K562 (cell line): ENCODE measurements around the gene IGF1R. TPM values are rescaled to one million over a fixed set of nuclear protein-coding genes. Genes with fewer than 3 reads are reported as not detected.

ENCODE experiments used
- ATAC-seq: fragments of 200-7000 bp; cut with Tn5 transposase; 3 replicates; pipeline ENCODE4 v1.9.1; 2020; ENCODE audit warnings: moderate library complexity
- BruUV-seq: library from RNA; stranded (reverse); fragments of 400-500 nt; replicated peaks from 2 replicates; lab custom pipeline; 2021; lab: Mats Ljungman, UMichigan
- CTCF ChIA-PET: fragments of 300-600 bp; formaldehyde crosslinking; extraction: SDS; loops from one replicate; lab custom pipeline; 2021; ENCODE audit warnings: low intra/inter-chr PET ratio; lab: Yijun Ruan, JAX
- POLR2A ChIA-PET: fragments of 300-600, 350-650 bp; sonication (Branson Sonifier 250); formaldehyde crosslinking; extraction: SDS; loops from one replicate; lab custom pipeline; 2021; ENCODE audit warnings: antibody characterized with exemption, inconsistent platforms; lab: Yijun Ruan, JAX
- DNase-seq, 4 experiments: peaks; one replicate each; pipeline versions ENCODE4 v3.0.0 to v3.0.0-alpha.2; 2011 to 2018; ENCODE audit warnings: low spot score in 3 of 4, mixed read lengths in 3 of 4; ENCODE audit errors: extremely low read depth in 1 of 4
- FAIRE-seq: peaks from 2 replicates; lab custom pipeline; 2011; peaks lifted over from hg19 to GRCh38; lab: Jason Lieb, UNC
- H2AFZ ChIP-seq: 2 replicates; pipeline ENCODE4 v1.6.0; 2011; ENCODE audit warnings: low read depth, low read length, control low read depth, inconsistent platforms
- H3K27ac ChIP-seq: fragments of 200-600 bp; 3 replicates; pipeline ENCODE4 v1.8.0; 2011; ENCODE audit warnings: low read depth, mild to moderate bottlenecking, control low read depth, inconsistent platforms, low read length, moderate library complexity, mixed read lengths; ENCODE audit errors: extremely low read depth
- H3K27me3 ChIP-seq, 2 experiments: fragments of 300-600 bp in 1 of 2; 2 replicates in 1 of 2; 3 replicates in 1 of 2; pipeline versions ENCODE4 v1.6.0 to v1.8.0; 2011; ENCODE audit warnings: inconsistent platforms in 2 of 2, low read length in 2 of 2, mild to moderate bottlenecking in 1 of 2, mixed read lengths in 1 of 2, moderate library complexity in 1 of 2; ENCODE audit not compliant: control insufficient read depth in 2 of 2, insufficient read depth in 2 of 2
- H3K36me3 ChIP-seq: fragments of 300-600 bp; 3 replicates; pipeline ENCODE4 v1.8.0; 2011; ENCODE audit warnings: mild to moderate bottlenecking, low read length, inconsistent platforms; ENCODE audit not compliant: control insufficient read depth, insufficient read depth
- H3K4me1 ChIP-seq, 2 experiments: fragments of 200-600 bp in 1 of 2; replicated peaks in 1 of 2; 2 replicates in 1 of 2; 3 replicates in 1 of 2; pipeline versions ENCODE4 v1.5.1 to v1.8.0; 2011; ENCODE audit warnings: inconsistent platforms in 2 of 2, low read length in 2 of 2, mild to moderate bottlenecking in 1 of 2, mixed read lengths in 1 of 2, moderate library complexity in 1 of 2; ENCODE audit not compliant: control insufficient read depth in 2 of 2, insufficient read depth in 2 of 2
- H3K4me2 ChIP-seq: 2 replicates; pipeline ENCODE4 v1.6.1; 2011; ENCODE audit warnings: low read length, control low read depth, inconsistent platforms, mixed read lengths; ENCODE audit not compliant: insufficient read depth
- H3K4me3 ChIP-seq: fragments of 200-600 bp; sonication (generic), shearing (Covaris generic); 2 replicates; pipeline ENCODE4 v1.5.1; 2016; ENCODE audit warnings: control low read depth, inconsistent platforms
- H3K79me2 ChIP-seq: fragments of 200-600 bp; 3 replicates; pipeline ENCODE4 v1.8.0; 2011; ENCODE audit warnings: low read length, inconsistent platforms; ENCODE audit not compliant: control insufficient read depth, insufficient read depth
- H3K9ac ChIP-seq, 2 experiments: 2 replicates each; pipeline versions ENCODE4 v1.6.0 to v1.6.1; 2011; ENCODE audit warnings: low read depth in 2 of 2, low read length in 2 of 2, control low read depth in 1 of 2, inconsistent platforms in 1 of 2, mild to moderate bottlenecking in 1 of 2, mixed read lengths in 1 of 2; ENCODE audit not compliant: insufficient read depth in 1 of 2
- H3K9me1 ChIP-seq: one replicate; pipeline ENCODE4 v1.6.0; 2011; ENCODE audit warnings: inconsistent platforms, mild to moderate bottlenecking, low read length, moderate library complexity; ENCODE audit not compliant: control insufficient read depth, insufficient read depth
- H3K9me3 ChIP-seq: replicated peaks from 2 replicates; pipeline ENCODE4 v1.5.1; 2011; ENCODE audit warnings: low read depth, low read length, inconsistent platforms; ENCODE audit not compliant: control insufficient read depth, insufficient read depth
- H4K20me1 ChIP-seq: replicated peaks from 2 replicates; pipeline ENCODE4 v1.6.1; 2011; ENCODE audit warnings: low read length, inconsistent platforms, mixed read lengths; ENCODE audit not compliant: control insufficient read depth, insufficient read depth
- CEBPB ChIP-seq: fragments of 450-650 bp; IDR thresholded peaks from 2 replicates; pipeline ENCODE4 v1.6.1; 2016; ENCODE audit warnings: missing genetic modification characterization, missing compliant biosample characterization
- HMBOX1 ChIP-seq: sonication (generic); IDR thresholded peaks from 2 replicates; pipeline ENCODE4 v1.6.1; 2016
- TRIM24 ChIP-seq, 2 experiments: fragments of 450-650 bp; IDR thresholded peaks; 2 replicates each; pipeline ENCODE4 v1.6.1; 2016
- ZBTB17 ChIP-seq: fragments of 450-650 bp; formaldehyde crosslinking; IDR thresholded peaks from 2 replicates; pipeline ENCODE4 v1.4.0; 2020; ENCODE audit warnings: mild to moderate bottlenecking
- ZNF584 ChIP-seq: fragments of 200-800 bp; sonication (Bioruptor generic); IDR thresholded peaks from 2 replicates; pipeline ENCODE4 v1.6.1; 2016; ENCODE audit warnings: low read depth, mild to moderate bottlenecking, missing genetic modification characterization, missing compliant biosample characterization
- WGBS: fragments of 100-300 bp; shearing (Covaris generic); methylation state at CpG from one replicate; pipeline ENCODE4 v1.1.6; 2016; ENCODE audit warnings: low coverage, mixed read lengths; ENCODE audit not compliant: insufficient coverage; ENCODE audit errors: missing lambda C conversion rate; 5-methylcytosine and 5-hydroxymethylcytosine counted together
- in situ Hi-C: fragments of 300-500 bp; cut with MboI; formaldehyde crosslinking; loops from 4 replicates; pipeline ENCODE4 v1.15.0; 2018; ENCODE audit warnings: inconsistent platforms, mixed read lengths
- intact Hi-C: fragments of 100-400 bp; cut with micrococcal nuclease; formaldehyde crosslinking; loops from 2 replicates; pipeline ENCODE4 v1.14.2; 2022
- polyA plus RNA-seq, 8 experiments: library from polyadenylated mRNA; depleted of rRNA in 4 of 8; stranded (reverse) in 5 of 8; unstranded in 3 of 8; fragments of >200 nt; fragmentation: Nextera tagmentation in 2 of 8; fragmentation: Illumina TruSeq in 1 of 8; extraction: Ambion mirVana in 2 of 8; extraction: Trizol in 1 of 8; gene quantifications; 2 replicates each; pipeline versions ENCODE4 v1.2.1 to v1.2.3, GENCODE V29; 2011 to 2014; ENCODE audit warnings: inconsistent platforms in 1 of 8, missing spikeins in 1 of 8
- total RNA-seq, 7 experiments: library from RNA; depleted of rRNA in 6 of 7; stranded (reverse); fragments of >200 nt in 6 of 7; fragmentation: Illumina TruSeq in 2 of 7; extraction: Trizol in 2 of 7; gene quantifications; 2 replicates each; pipeline versions ENCODE4 v1.2.1 to v1.2.3, GENCODE V29; 2011 to 2021; ENCODE audit warnings: low replicate concordance in 1 of 7

IGF1R gene
- total and polyA plus RNA-seq, 9 of the 15 experiments (the other 6 are each of a cell fraction or from before 2014, with no cell fraction given) = 0.35 to 8.0 (median 1.6) TPM

GRCh38 chr15:98920091-98920880, 271.9 kb downstream of the IGF1R start:
- no peaks in the 10 kb centered on the region for H3K9me3 ChIP-seq
- 0 out of 4 replicates have a peak overlapping the region, but pooled peaks of 1 of the 2 experiments have one; percentile 17 for H3K9ac ChIP-seq
- DNase-seq (peak in 1 of 4 experiments; percentile 19), FAIRE-seq (no peak), ATAC-seq (peak; percentile 54; the same call in 2 of the 3 replicates)
- H3K79me2 ChIP-seq = no peaks in the 10 kb centered on the region
- POLR2A ChIA-PET = no interaction called here
- peak; percentile 49; the same call in 1 of the 2 replicates for TF ChIP-seq HMBOX1
- TF ChIP-seq ZBTB17 = peak; percentile 68; the same call in 1 of the 2 replicates
- TF ChIP-seq TRIM24 (IDR thresholded peaks at IDR 0.05) = no peak
- TF ChIP-seq ZNF584 = no peak
- peak; percentile 57 for TF ChIP-seq CEBPB (tag)
- H4K20me1 ChIP-seq = no peaks in the 10 kb centered on the region
- H3K4me3 ChIP-seq = no peak overlapping the region
- H3K4me2 ChIP-seq = no peak overlapping the region
- in situ Hi-C loops (no loop called here), intact Hi-C loops (no loop called here)
- no peaks in the 10 kb centered on the region for H3K36me3 ChIP-seq
- H3K9me1 ChIP-seq = no peaks in the 10 kb centered on the region
- WGBS = 3% methylated on average over 8 of the region's 10 CpGs
- H2AFZ ChIP-seq = no peak overlapping the region
- BruUV-seq = no TSS peak
- peaks cover 3 to 4% of the 10 kb centered on the region in 2 experiments; a peak in 2 of 5 replicates for H3K4me1 ChIP-seq
- CTCF ChIA-PET = no interaction called here
- peaks cover 0 to 13% of the 10 kb centered on the region in 2 experiments; a peak in 1 of 5 replicates for H3K27me3 ChIP-seq
- H3K27ac ChIP-seq = no peak overlapping the region
